Vagina (tissue), 2 donors: Measurements from ENCODE around the gene PI16.

Experiments used
- CTCF ChIP-seq, 3 experiments: fragments of 450-650 bp in 2 of 3; fragments of 200-600 bp in 1 of 3; sonication (generic) in 1 of 3; IDR thresholded peaks; one replicate each; pipeline ENCODE4 v1.5.1; 2017 to 2019; ENCODE audit warnings: antibody characterized with exemption in 3 of 3, mild to moderate bottlenecking in 2 of 3, moderate library complexity in 2 of 3
- POLR2AphosphoS5 ChIP-seq, 2 donors: sonication (generic); formaldehyde crosslinking; IDR thresholded peaks; one replicate each; pipeline ENCODE4 v1.9.0; 2017; ENCODE audit warnings: antibody characterized with exemption in 2 of 2, mild to moderate bottlenecking in 2 of 2, low read depth in 1 of 2; ENCODE audit not compliant: insufficient read depth in 1 of 2

GRCh38 chr6:36962874-36963273 lies 8.3 kb downstream of the PI16 start:
- TF ChIP-seq POLR2AphosphoS5 (IDR thresholded peaks at IDR 0.05; ENCODE audit: insufficient read depth in 1 of 2, low read depth in 1 of 2) (no peak), CTCF (IDR thresholded peaks at IDR 0.05) (no peak)
